Mucosa of descending colon (tissue), 3 donors: ENCODE results near the gene THADA. TPM values are rescaled to one million over a fixed set of nuclear protein-coding genes. Genes with fewer than 3 reads are reported as not detected.

ENCODE experiments used
- ATAC-seq: fragments of 200-7000 bp; cut with Tn5 transposase; one replicate; pipeline ENCODE4 v1.9.1; 2020; ENCODE audit warnings: mild to moderate bottlenecking, moderate library complexity
- DNase-seq, 3 donors: peaks; one replicate each; pipeline ENCODE4 v3.0.0-alpha.2; 2020
- H3K36me3 ChIP-seq: fragments of 200-600 bp; one replicate; pipeline ENCODE4 v1.8.0; 2021; ENCODE audit warnings: low read depth, mild to moderate bottlenecking
- H3K4me1 ChIP-seq: fragments of 200-600 bp; one replicate; pipeline ENCODE4 v1.8.0; 2021; ENCODE audit warnings: low read depth, mild to moderate bottlenecking
- H3K4me3 ChIP-seq: fragments of 200-600 bp; one replicate; pipeline ENCODE4 v1.8.0; 2021; ENCODE audit warnings: mild to moderate bottlenecking
- H3K9me3 ChIP-seq: fragments of 200-600 bp; one replicate; pipeline ENCODE4 v1.8.0; 2021; ENCODE audit warnings: mild to moderate bottlenecking
- CTCF ChIP-seq: fragments of 200-600 bp; IDR thresholded peaks from one replicate; pipeline ENCODE4 v1.8.0; 2022; ENCODE audit warnings: antibody characterized with exemption, mild to moderate bottlenecking
- intact Hi-C, 2 donors: fragments of 100-400 bp; cut with DNase I in 1 of 2; cut with micrococcal nuclease in 1 of 2; formaldehyde crosslinking; loops; one replicate each; pipeline versions ENCODE4 v1.11.0 to v1.11.1; 2022; cut with DNase I, micrococcal nuclease
- total RNA-seq, 3 donors: library from RNA; stranded (reverse); fragmentation: NEBNext Ultra II Directional in 2 of 3; extraction: Animal tissue kit (Norgen Biotek cat#: 25700) in 2 of 3; gene quantifications; one replicate each; pipeline versions ENCODE4 v1.2.1 to v1.2.4, GENCODE V29; 2021 to 2023
- donor health status: DM: no; HTN: no; CAD: no; lungs with moderate emphysema.
- donor health status: DM: no; HTN: no; CAD: no.
- donor health status: DM: no; HTN: yes; CAD: no.

The THADA gene
- total RNA-seq, 3 donors from 2014 or later, result 20.1 to 26.7 (median 25.3) TPM

- H3K4me3 ChIP-seq, result no peak overlapping the region
- intact Hi-C loops, result no loop called here
- ATAC-seq (no peak), DNase-seq (peak in 1 of 3 donors; percentile 50)
- H3K36me3 ChIP-seq, result no peaks in the 10 kb centered on the region
- H3K4me1 ChIP-seq, result peaks cover 10% of the 10 kb centered on the region
- no peak for TF ChIP-seq CTCF
- no peaks in the 10 kb centered on the region for H3K9me3 ChIP-seq
Observed at GRCh38 chr2:43212216-43212835, 383.5 kb downstream of the THADA start.

GRCh38 chr2:43210467-43211303 is 385.2 kb downstream of the THADA start:
- no peaks in the 10 kb centered on the region for H3K9me3 ChIP-seq
- no peak for TF ChIP-seq CTCF
- no peak overlapping the region for H3K4me3 ChIP-seq
- ATAC-seq (peak; percentile 79), DNase-seq (peak; percentile 70 to 79 (median 72))
- intact Hi-C loops, result no loop called here
- H3K36me3 ChIP-seq, result no peaks in the 10 kb centered on the region
- peaks cover 7% of the 10 kb centered on the region for H3K4me1 ChIP-seq

- Histone ChIP-seq H3K9me3 (no peaks in the 10 kb centered on the region), H3K4me1 (peaks cover 7% of the 10 kb centered on the region), H3K4me3 (no peak overlapping the region), H3K36me3 (no peaks in the 10 kb centered on the region)
- peak; percentile 9 for ATAC-seq
- intact Hi-C loops, result no loop called here
- no peak for TF ChIP-seq CTCF
- peak in 1 of 3 donors; percentile 50 for DNase-seq
Observed at GRCh38 chr2:43210125-43210466, 385.7 kb downstream of the THADA start.

- Histone ChIP-seq H3K4me1 (peaks cover 7% of the 10 kb centered on the region), H3K9me3 (no peaks in the 10 kb centered on the region), H3K4me3 (no peak overlapping the region), H3K36me3 (no peaks in the 10 kb centered on the region)
- TF ChIP-seq CTCF, result no peak
- peak in 1 of 3 donors; percentile 40 for DNase-seq
- peak; percentile 30 for ATAC-seq
- intact Hi-C loops, result no loop called here
Observed at GRCh38 chr2:43209204-43209717, 386.6 kb downstream of the THADA start.

GRCh38 chr2:43207553-43208300 is 388.1 kb downstream of the THADA start:
- ATAC-seq, result peak; percentile 77
- DNase-seq, result no peak
- Histone ChIP-seq H3K4me1 (peaks cover 7% of the 10 kb centered on the region), H3K4me3 (no peak overlapping the region), H3K9me3 (no peaks in the 10 kb centered on the region), H3K36me3 (no peaks in the 10 kb centered on the region)
- intact Hi-C loops, result no loop called here
- no peak for TF ChIP-seq CTCF
